Right lobe of liver (tissue), 4 donors: ENCODE measurements around the gene ANKK1.

ENCODE experiments used
- CTCF ChIP-seq, 4 donors: fragments of 200-600 bp in 3 of 4; fragments of 450-650 bp in 1 of 4; IDR thresholded peaks; one replicate each; pipeline versions ENCODE4 v1.5.1 to v1.8.0; 2016 to 2022; ENCODE audit warnings: antibody characterized with exemption in 4 of 4, mild to moderate bottlenecking in 2 of 4
- POLR2A ChIP-seq: fragments of 450-650 bp; IDR thresholded peaks from one replicate; pipeline ENCODE4 v1.6.1; 2017; ENCODE audit warnings: antibody characterized with exemption, mild to moderate bottlenecking
- donor health status: DM: no; HTN: no; CAD: no.
- donor health status: DM: no; HTN: no; CAD: no.
- donor health status: DM: no; HTN: yes; CAD: no.

GRCh38 chr11:113392236-113392921 is 4.8 kb downstream of the ANKK1 start:
- TF ChIP-seq CTCF (IDR thresholded peaks at IDR 0.05) (no peak), POLR2A (no peak)
